Measurements from ENCODE around the gene FSTL4.

GRCh38 chr5:133304707-133305216 is 307.6 kb downstream of the FSTL4 start:
- TF ChIP-seq CTCF (IDR thresholded peaks at IDR 0.05) (no peak), EZH2 (IDR thresholded peaks at IDR 0.05; ENCODE audit: borderline replicate concordance, insufficient read depth, low read depth, low read length, poor library complexity, severe bottlenecking) (no peak)

Measured in B cell (primary cell).